ENCODE data around the gene PLEKHH1. TPM values are rescaled to one million over a fixed set of nuclear protein-coding genes. Genes with fewer than 3 reads are reported as not detected.
"Not testable (repeated sequence)": the region's sequence is repeated elsewhere in the genome, so short reads cannot be mapped to it uniquely, and the experiment has no call there.

The PLEKHH1 gene
- total and polyA plus RNA-seq, 2 of the 8 experiments (the other 6 are each of a cell fraction or from before 2014, with no cell fraction given), result 28.3 to 33.3 TPM

DNA sequence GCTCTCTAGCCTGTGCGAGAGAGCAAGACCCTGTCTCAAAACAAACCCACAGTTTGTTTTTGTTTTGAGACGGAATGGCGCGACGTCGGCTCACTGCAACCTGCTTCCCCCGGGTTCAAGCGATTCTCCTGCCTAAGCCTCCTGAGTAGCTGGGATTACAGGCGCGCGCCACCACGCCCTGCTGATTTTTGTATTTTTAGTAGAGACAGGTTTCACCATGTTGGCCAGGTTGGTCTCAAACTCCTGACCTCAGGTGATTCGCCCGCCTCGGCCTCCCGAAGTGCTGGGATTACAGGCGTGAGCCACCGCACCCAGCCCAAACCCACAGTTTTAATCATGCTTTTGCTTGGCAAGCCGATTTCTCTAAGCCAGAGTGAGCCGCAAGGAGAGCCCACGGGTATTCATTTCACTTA, 67.5 kb downstream of the PLEKHH1 start:
- ChIA-PET CTCF (ENCODE audit: partially characterized antibody) (interaction anchor here (0.8 to 3.3 kb wide), 30 partner anchors 8 to 190 kb away, joined by 3 to 21 read pairs (median 4); partner anchors contain the start of gene ARG2), POLR2A (ENCODE audit: partially characterized antibody) (interaction anchor here (0.6 to 2.8 kb wide), 8 partner anchors 9 to 157 kb away, joined by 3 to 13 read pairs (median 6); partner anchors contain the start of genes ARG2 and VTI1B)
- peaks cover 5 to 47% (median 27%) of the 10 kb centered on the region in 4 experiments for H3K27me3 ChIP-seq (replicated peaks in 1 of 4; ENCODE audit: control insufficient read depth in 3 of 4, extremely low read depth in 1 of 4, insufficient read depth in 3 of 4, low read length in 3 of 4)

More for the DNA sequence above, 67.5 kb downstream of the PLEKHH1 start:
- not testable (repeated sequence) for H2BK120ac ChIP-seq (replicated peaks; ENCODE audit: low read depth, low read length); H3K4me1 ChIP-seq (replicated peaks in 1 of 4; ENCODE audit: control insufficient read depth in 3 of 4, insufficient read depth in 4 of 4, low read length in 3 of 4); H2BK12ac ChIP-seq (ENCODE audit: low read depth, low read length); H3K4ac ChIP-seq (replicated peaks; ENCODE audit: insufficient read length, low read depth, low read length); H3K23me2 ChIP-seq (ENCODE audit: low read depth, low read length); H2BK5ac ChIP-seq (ENCODE audit: low read depth, low read length); H2BK20ac ChIP-seq (ENCODE audit: low read length); H3K9ac ChIP-seq (replicated peaks in 1 of 4; ENCODE audit: extremely low read depth in 1 of 4, low read depth in 3 of 4, low read length in 3 of 4); H3K9me3 ChIP-seq (ENCODE audit: insufficient read depth in 2 of 2, low read depth in 1 of 2, low read length in 1 of 2); H3K14ac ChIP-seq (ENCODE audit: insufficient read length); H4K20me1 ChIP-seq (replicated peaks in 1 of 2; ENCODE audit: control insufficient read depth in 1 of 2, insufficient read depth in 2 of 2, low read length in 2 of 2); H3K36me3 ChIP-seq (ENCODE audit: control insufficient read depth in 2 of 4, insufficient read depth in 4 of 4, low read length in 3 of 4); H3K79me1 ChIP-seq (ENCODE audit: low read depth, low read length); H2BK15ac ChIP-seq (ENCODE audit: low read length); H4K91ac ChIP-seq (replicated peaks; ENCODE audit: insufficient read length, low read length); H3K23ac ChIP-seq (ENCODE audit: insufficient read length); H3K79me2 ChIP-seq (ENCODE audit: control insufficient read depth in 1 of 2, insufficient read depth in 2 of 2, low read length in 2 of 2); FAIRE-seq; H3K27ac ChIP-seq (ENCODE audit: low read depth, low read length); H2AK5ac ChIP-seq (ENCODE audit: low read depth, low read length); H4K5ac ChIP-seq (ENCODE audit: insufficient read length, low read depth, low read length); DNase-seq (ENCODE audit: low read depth in 1 of 2, low spot score in 2 of 2); H3K56ac ChIP-seq (replicated peaks; ENCODE audit: insufficient read length, low read depth, low read length)
- WGBS, 2 experiments (ENCODE audit: extremely low coverage in 1 of 2, insufficient coverage in 1 of 2, insufficient read length in 1 of 2, insufficient replicate concordance in 2 of 2, low coverage in 1 of 2, low lambda C conversion rate in 2 of 2, missing lambda C conversion rate in 1 of 2), result 94% methylated on average over 21 of the region's 21 CpGs; no CpG with 5 or more reads in 1 of the 2 experiments
- H3K4me2 ChIP-seq (ENCODE audit: insufficient read depth in 1 of 2, low read depth in 2 of 2, low read length in 2 of 2), result peak overlapping the region; percentile 84 to 89
- peak overlapping the region; percentile 93; the same call in 1 of the 2 replicates for H4K8ac ChIP-seq (ENCODE audit: extremely low read depth, insufficient read depth, low read length)
- H2AFZ ChIP-seq (ENCODE audit: low read length), result 0 out of 2 replicates have a peak overlapping the region, but pooled peaks have one; percentile 81
- H3K18ac ChIP-seq (ENCODE audit: extremely low read depth, low read length), result peak overlapping the region; percentile 60; the same call in 1 of the 2 replicates
- H3K4me3 ChIP-seq (ENCODE audit: extremely low read depth in 1 of 4, insufficient read depth in 2 of 4, low read depth in 3 of 4, low read length in 4 of 4), result peak overlapping the region; percentile 37 to 79 (median 70); a peak in 7 of 8 replicates
